ENCODE results near the gene KPNA1. TPM values are rescaled to one million over a fixed set of nuclear protein-coding genes. Genes with fewer than 3 reads are reported as not detected.
A peak's percentile ranks its signal among the peaks of the same experiment; 100 is the strongest.
"Not testable (repeated sequence)": the region's sequence is repeated elsewhere in the genome, so short reads cannot be mapped to it uniquely, and the experiment has no call there.

KPNA1 gene
- total RNA-seq, 1 experiment from 2014 or later, result 58.8 TPM

- peaks cover 53% of the 10 kb centered on the region for H3K4me1 Mint-ChIP-seq
- peak overlapping the region; percentile 52 for H3K27ac Mint-ChIP-seq
- no peak overlapping the region for H3K4me3 Mint-ChIP-seq
- ChIA-PET CTCF (interaction anchor here (0.7 kb wide), 1 partner anchor 140 kb away, joined by 3 read pairs; no protein-coding TSS in a partner anchor), POLR2A (no interaction called here)
- no peak for DNase-seq (ENCODE audit: low spot score)
- H3K9me3 Mint-ChIP-seq, result peaks cover 5% of the 10 kb centered on the region
- no peaks in the 10 kb centered on the region for H3K27me3 Mint-ChIP-seq (ENCODE audit: low read depth)
- no peaks in the 10 kb centered on the region for H3K36me3 Mint-ChIP-seq
- TF ChIP-seq ZNF532 (CRISPR knock-in tag; IDR thresholded peaks at IDR 0.05; ENCODE audit: borderline replicate concordance) (no peak), ZMAT4 (CRISPR knock-in tag; IDR thresholded peaks at IDR 0.05) (no peak), ELF4 (CRISPR knock-in tag; IDR thresholded peaks at IDR 0.05; ENCODE audit: low read depth) (no peak), ZBTB21 (CRISPR knock-in tag; IDR thresholded peaks at IDR 0.05; ENCODE audit: borderline replicate concordance) (no peak), RELA (CRISPR knock-in tag; IDR thresholded peaks at IDR 0.05; ENCODE audit: borderline replicate concordance) (no peak), ZNF219 (CRISPR knock-in tag; IDR thresholded peaks at IDR 0.05; ENCODE audit: borderline replicate concordance) (no peak), FOXJ3 (CRISPR knock-in tag; IDR thresholded peaks at IDR 0.05; ENCODE audit: borderline replicate concordance) (no peak), ESRRA (CRISPR knock-in tag; IDR thresholded peaks at IDR 0.05; ENCODE audit: borderline replicate concordance) (no peak), ZNF317 (CRISPR knock-in tag; IDR thresholded peaks at IDR 0.05; ENCODE audit: borderline replicate concordance, low read depth) (no peak), ZNF671 (CRISPR knock-in tag; IDR thresholded peaks at IDR 0.05) (no peak), MYBL2 (CRISPR knock-in tag; IDR thresholded peaks at IDR 0.05) (no peak), ERG (CRISPR knock-in tag; IDR thresholded peaks at IDR 0.05) (no peak), CTCF (IDR thresholded peaks at IDR 0.05) (no peak)
- no peak; the same call in 1 of the 2 replicates for ATAC-seq
These were observed 12.6 kb downstream of the KPNA1 start for GRCh38 chr3:122502139-122502538.

GRCh38 chr3:122500964-122501363, 13.8 kb downstream of the KPNA1 start:
- H3K27me3 Mint-ChIP-seq (ENCODE audit: low read depth); H3K27ac Mint-ChIP-seq; DNase-seq (ENCODE audit: low spot score); ATAC-seq; H3K9me3 Mint-ChIP-seq; H3K36me3 Mint-ChIP-seq; H3K4me3 Mint-ChIP-seq; POLR2A ChIA-PET: not testable (repeated sequence)
- CTCF ChIA-PET, result interaction anchor here (0.7 to 1.0 kb wide), 2 partner anchors 11 to 64 kb away, joined by 3 read pairs; no protein-coding TSS in a partner anchor
- H3K4me1 Mint-ChIP-seq, result peaks cover 56% of the 10 kb centered on the region

GRCh38 chr3:122498152-122498551, 16.6 kb downstream of the KPNA1 start:
- Mint-ChIP-seq H3K4me3 (no peak overlapping the region), H3K4me1 (peaks cover 56% of the 10 kb centered on the region), H3K27me3 (ENCODE audit: low read depth) (no peaks in the 10 kb centered on the region), H3K36me3 (peaks cover 17% of the 10 kb centered on the region), H3K27ac (peak overlapping the region; percentile 34; the same call in 1 of the 2 replicates), H3K9me3 (no peaks in the 10 kb centered on the region)
- POLR2A ChIA-PET, result no interaction called here
- DNase-seq (ENCODE audit: low spot score) (no peak), ATAC-seq (peak; percentile 75)
- CTCF ChIA-PET, result no interaction called here
- TF ChIP-seq AFF4 (CRISPR knock-in tag; IDR thresholded peaks at IDR 0.05; ENCODE audit: borderline replicate concordance), result no peak

Measured in WTC11 (cell line).